HL-60/S4 treated with phorbol 12-myristate 13-acetate at 8.2 ng/mL for 4 days and 3 days (cell line): ENCODE measurements around the gene AMY1B.
"Not testable (repeated sequence)": the region's sequence is repeated elsewhere in the genome, so short reads cannot be mapped to it uniquely, and the experiment has no call there.

Source experiments
- in situ Hi-C: fragments of 300-500 bp; cut with MboI; formaldehyde crosslinking; loops from 2 replicates; pipeline ENCODE4 v1.15.0; 2022; ENCODE audit warnings: low sequenced_read_pairs

Gene AMY1B

DNA sequence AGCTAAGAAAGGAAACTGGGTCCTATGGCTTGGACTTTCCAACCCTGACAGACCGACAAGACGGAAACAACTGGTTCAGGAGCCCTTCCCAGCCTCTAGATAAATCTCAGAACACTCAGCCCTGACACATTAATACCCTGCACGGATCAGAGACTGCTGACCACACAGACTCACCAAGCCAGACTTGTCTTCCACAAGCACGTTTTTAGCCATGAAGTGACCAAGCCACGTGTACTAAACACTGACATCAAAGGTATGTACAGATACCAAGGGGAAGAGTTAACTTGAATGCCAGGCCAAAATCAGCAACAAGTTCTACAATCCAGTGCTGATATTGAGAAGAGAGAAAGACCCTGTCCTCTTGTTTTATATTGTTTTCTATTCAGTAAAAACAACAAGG lies at the start of gene AMY1B:
Gene AMY1B, minus strand, starts transcription at position 101 of the 400 bp plus-strand sequence. CDS start 571 bp downstream, outside the sequence.
- in situ Hi-C loops = not testable (repeated sequence)

DNA sequence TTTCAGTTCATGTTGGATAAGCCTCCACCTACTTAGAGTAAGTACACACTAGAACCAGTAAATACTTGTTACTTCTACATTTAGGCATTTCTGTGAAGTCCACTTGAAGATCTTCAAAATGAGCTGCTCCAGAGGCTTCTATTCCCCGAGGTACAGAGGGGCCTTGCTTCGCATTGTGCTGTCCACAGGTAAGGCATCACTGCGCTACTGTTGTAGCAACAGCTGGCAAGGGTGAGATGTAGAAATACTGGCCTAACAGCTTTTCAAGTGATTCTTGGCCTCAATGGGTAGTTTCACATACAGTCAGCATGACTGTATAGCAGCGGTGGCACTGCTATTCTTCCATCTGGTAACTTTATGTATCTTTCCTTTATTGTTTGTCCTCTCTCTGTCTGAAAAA lies 49.0 kb upstream of the AMY1B start:
- in situ Hi-C loops = not testable (repeated sequence)

DNA sequence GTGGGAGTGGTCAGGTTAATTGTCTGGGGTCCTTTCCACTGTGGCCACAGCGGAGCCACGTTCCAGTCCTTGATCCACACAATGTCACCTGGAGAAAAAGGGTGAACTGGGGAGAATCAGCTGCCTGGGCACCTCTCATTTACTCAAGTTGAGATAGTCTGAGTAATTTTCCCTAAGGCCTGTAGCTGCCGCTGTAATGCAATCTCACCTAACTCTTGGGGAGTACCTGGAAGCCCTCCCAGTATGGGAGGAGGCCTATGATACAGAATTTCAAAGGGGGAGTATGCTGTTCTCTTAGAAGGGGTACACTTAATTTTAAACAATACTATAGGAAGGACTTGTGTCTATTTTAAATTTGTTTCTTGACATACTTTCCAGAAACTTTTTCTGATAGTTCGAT lies 48.4 kb upstream of the AMY1B start:
- in situ Hi-C loops = not testable (repeated sequence)

DNA sequence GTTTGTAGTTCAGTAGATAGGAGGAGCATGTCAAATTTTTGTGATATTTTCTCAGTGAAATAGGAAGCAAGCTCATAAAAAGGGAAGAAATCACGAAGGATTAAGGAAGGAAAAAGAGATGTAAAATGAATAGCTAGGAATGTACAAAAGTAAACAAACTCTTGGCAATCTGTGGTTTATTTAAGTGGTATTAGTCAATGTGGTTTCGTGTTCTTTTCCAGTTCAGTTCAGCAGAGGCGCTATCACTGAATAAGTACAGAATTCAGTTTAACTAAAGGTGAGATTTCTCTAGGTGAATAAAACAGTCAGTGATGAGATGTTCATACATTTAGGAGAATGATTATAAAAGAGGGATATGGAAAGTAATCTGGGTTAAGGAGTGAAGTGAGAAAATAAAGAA lies 42.0 kb upstream of the AMY1B start:
- in situ Hi-C loops = not testable (repeated sequence)

DNA sequence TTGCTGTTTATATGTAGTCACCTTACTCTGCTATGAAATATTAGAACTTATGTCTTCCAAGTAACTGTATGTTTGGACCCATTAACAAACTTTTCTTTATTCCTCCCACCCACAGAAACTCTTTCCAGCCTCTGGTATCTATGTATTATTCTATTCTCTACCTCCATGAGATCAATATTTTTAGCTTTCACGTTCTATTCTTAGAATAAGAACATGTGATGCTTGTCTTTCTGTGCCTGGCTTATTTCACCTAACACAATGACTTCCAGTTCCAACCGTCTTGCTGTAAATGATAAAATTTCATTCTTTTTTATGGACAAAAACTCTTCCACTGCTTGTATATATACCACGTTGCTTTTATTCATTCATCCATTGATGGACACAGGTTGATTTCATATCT lies 39.3 kb upstream of the AMY1B start:
- in situ Hi-C loops = not testable (repeated sequence)

DNA sequence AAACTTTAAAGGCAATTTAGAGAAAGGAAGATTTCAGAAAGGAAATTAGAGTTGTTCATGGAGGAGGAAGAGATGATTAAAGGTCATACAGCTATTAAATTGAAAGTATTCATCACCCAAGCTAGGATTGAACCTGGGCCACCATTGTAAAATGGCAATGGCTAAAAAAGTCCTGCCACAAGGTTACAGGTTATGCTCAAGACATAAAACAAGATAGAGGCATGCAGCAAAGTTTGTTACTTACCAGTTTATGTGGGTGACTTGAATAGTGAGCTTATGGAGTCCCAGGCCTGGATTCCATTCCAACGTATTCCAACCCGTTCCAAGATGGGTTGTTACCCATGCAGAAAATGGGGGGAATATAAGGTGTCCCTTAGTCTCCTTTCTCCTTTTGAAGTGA lies 25.5 kb upstream of the AMY1B start:
- in situ Hi-C loops = not testable (repeated sequence)

DNA sequence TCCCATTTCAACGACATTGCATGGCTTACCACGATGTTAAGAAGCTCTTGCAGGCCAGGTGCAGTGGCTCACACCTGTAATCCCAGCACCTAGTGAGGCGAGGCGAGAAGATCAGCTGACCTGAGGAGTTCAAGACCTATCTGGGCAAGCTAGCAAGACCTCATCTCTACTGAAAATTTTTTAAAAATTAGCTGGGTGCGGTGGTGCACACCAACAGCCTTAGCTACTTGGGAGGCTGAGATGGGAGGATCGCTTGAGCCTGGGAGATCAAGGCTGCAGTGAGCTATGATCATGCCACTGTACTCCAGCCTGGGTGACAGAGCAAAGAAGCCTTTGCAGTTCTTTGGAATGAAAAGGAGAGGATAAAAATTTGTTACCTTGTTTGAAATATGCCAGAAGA lies 21.4 kb upstream of the AMY1B start:
- in situ Hi-C loops = not testable (repeated sequence)

DNA sequence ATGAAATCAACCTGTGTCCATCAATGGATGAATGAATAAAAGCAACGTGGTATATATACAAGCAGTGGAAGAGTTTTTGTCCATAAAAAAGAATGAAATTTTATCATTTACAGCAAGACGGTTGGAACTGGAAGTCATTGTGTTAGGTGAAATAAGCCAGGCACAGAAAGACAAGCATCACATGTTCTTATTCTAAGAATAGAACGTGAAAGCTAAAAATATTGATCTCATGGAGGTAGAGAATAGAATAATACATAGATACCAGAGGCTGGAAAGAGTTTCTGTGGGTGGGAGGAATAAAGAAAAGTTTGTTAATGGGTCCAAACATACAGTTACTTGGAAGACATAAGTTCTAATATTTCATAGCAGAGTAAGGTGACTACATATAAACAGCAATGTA lies 14.4 kb upstream of the AMY1B start:
- in situ Hi-C loops = not testable (repeated sequence)

DNA sequence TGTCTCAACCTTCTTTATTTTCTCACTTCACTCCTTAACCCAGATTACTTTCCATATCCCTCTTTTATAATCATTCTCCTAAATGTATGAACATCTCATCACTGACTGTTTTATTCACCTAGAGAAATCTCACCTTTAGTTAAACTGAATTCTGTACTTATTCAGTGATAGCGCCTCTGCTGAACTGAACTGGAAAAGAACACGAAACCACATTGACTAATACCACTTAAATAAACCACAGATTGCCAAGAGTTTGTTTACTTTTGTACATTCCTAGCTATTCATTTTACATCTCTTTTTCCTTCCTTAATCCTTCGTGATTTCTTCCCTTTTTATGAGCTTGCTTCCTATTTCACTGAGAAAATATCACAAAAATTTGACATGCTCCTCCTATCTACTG lies 11.7 kb upstream of the AMY1B start:
- in situ Hi-C loops = not testable (repeated sequence)

DNA sequence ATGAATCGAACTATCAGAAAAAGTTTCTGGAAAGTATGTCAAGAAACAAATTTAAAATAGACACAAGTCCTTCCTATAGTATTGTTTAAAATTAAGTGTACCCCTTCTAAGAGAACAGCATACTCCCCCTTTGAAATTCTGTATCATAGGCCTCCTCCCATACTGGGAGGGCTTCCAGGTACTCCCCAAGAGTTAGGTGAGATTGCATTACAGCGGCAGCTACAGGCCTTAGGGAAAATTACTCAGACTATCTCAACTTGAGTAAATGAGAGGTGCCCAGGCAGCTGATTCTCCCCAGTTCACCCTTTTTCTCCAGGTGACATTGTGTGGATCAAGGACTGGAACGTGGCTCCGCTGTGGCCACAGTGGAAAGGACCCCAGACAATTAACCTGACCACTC lies 5.2 kb upstream of the AMY1B start:
- in situ Hi-C loops = not testable (repeated sequence)

DNA sequence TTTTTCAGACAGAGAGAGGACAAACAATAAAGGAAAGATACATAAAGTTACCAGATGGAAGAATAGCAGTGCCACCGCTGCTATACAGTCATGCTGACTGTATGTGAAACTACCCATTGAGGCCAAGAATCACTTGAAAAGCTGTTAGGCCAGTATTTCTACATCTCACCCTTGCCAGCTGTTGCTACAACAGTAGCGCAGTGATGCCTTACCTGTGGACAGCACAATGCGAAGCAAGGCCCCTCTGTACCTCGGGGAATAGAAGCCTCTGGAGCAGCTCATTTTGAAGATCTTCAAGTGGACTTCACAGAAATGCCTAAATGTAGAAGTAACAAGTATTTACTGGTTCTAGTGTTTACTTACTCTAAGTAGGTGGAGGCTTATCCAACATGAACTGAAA lies 4.7 kb upstream of the AMY1B start:
- in situ Hi-C loops = not testable (repeated sequence)

DNA sequence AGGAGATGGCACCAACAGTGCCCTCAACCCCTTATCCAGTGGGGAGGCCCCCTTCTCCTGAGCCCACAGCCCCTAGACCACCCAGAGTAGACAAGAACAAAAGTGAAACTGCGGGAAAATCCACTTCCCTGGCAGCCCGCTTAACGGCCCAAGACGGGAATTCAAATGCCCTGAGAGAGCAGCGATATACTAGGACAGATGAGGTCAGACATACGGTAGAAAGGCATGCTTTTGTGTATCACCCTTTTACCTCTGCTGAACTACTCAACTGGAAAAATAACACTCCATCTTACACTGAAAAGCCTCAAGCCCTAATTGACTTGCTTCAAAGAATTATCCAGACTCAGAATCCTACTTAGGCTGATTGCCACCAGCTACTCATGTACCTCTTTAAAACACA lies 1.4 kb upstream of the AMY1B start:
- in situ Hi-C loops = not testable (repeated sequence)

DNA sequence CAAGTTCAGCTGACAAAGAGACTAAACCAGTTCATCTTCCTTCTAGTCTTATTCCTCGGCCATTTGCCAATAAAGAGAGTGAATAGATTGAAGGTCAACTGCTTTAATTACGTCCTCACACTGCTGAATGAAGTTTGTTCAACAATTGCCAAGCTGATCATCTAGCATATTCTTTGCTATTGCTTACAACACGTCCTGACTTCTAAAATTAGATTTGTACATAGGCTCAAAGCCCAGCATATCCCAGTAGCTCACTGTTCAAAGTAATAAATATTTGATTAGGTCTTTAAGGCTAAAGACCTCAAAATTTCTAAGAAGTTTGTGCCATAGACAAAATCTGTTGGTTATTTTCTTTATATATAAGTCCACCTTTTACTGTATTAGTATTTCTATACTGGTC lies 19.7 kb downstream of the AMY1B start:
- in situ Hi-C loops = not testable (repeated sequence)

DNA sequence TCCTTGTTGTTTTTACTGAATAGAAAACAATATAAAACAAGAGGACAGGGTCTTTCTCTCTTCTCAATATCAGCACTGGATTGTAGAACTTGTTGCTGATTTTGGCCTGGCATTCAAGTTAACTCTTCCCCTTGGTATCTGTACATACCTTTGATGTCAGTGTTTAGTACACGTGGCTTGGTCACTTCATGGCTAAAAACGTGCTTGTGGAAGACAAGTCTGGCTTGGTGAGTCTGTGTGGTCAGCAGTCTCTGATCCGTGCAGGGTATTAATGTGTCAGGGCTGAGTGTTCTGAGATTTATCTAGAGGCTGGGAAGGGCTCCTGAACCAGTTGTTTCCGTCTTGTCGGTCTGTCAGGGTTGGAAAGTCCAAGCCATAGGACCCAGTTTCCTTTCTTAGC lies 40.5 kb downstream of the AMY1B start, which contains the start of gene AMY1A:
Gene AMY1A, plus strand, starts transcription at position 301 of the 400 bp plus-strand sequence. CDS start 571 bp downstream, outside the sequence.
- in situ Hi-C loops = not testable (repeated sequence)

DNA sequence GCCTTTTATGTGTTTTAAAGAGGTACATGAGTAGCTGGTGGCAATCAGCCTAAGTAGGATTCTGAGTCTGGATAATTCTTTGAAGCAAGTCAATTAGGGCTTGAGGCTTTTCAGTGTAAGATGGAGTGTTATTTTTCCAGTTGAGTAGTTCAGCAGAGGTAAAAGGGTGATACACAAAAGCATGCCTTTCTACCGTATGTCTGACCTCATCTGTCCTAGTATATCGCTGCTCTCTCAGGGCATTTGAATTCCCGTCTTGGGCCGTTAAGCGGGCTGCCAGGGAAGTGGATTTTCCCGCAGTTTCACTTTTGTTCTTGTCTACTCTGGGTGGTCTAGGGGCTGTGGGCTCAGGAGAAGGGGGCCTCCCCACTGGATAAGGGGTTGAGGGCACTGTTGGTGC lies 41.9 kb downstream of the AMY1B start:
- in situ Hi-C loops = not testable (repeated sequence)

DNA sequence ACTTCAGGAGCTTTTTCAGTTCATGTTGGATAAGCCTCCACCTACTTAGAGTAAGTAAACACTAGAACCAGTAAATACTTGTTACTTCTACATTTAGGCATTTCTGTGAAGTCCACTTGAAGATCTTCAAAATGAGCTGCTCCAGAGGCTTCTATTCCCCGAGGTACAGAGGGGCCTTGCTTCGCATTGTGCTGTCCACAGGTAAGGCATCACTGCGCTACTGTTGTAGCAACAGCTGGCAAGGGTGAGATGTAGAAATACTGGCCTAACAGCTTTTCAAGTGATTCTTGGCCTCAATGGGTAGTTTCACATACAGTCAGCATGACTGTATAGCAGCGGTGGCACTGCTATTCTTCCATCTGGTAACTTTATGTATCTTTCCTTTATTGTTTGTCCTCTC lies 45.1 kb downstream of the AMY1B start:
- in situ Hi-C loops = not testable (repeated sequence)

DNA sequence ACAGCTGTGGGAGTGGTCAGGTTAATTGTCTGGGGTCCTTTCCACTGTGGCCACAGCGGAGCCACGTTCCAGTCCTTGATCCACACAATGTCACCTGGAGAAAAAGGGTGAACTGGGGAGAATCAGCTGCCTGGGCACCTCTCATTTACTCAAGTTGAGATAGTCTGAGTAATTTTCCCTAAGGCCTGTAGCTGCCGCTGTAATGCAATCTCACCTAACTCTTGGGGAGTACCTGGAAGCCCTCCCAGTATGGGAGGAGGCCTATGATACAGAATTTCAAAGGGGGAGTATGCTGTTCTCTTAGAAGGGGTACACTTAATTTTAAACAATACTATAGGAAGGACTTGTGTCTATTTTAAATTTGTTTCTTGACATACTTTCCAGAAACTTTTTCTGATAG lies 45.7 kb downstream of the AMY1B start:
- in situ Hi-C loops = not testable (repeated sequence)

DNA sequence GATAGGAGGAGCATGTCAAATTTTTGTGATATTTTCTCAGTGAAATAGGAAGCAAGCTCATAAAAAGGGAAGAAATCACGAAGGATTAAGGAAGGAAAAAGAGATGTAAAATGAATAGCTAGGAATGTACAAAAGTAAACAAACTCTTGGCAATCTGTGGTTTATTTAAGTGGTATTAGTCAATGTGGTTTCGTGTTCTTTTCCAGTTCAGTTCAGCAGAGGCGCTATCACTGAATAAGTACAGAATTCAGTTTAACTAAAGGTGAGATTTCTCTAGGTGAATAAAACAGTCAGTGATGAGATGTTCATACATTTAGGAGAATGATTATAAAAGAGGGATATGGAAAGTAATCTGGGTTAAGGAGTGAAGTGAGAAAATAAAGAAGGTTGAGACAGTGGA lies 52.1 kb downstream of the AMY1B start:
- in situ Hi-C loops = not testable (repeated sequence)

DNA sequence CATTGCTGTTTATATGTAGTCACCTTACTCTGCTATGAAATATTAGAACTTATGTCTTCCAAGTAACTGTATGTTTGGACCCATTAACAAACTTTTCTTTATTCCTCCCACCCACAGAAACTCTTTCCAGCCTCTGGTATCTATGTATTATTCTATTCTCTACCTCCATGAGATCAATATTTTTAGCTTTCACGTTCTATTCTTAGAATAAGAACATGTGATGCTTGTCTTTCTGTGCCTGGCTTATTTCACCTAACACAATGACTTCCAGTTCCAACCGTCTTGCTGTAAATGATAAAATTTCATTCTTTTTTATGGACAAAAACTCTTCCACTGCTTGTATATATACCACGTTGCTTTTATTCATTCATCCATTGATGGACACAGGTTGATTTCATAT lies 54.8 kb downstream of the AMY1B start:
- in situ Hi-C loops = not testable (repeated sequence)
